Endothelial cell (in vitro differentiated cells): ENCODE results near the gene FRMD1. TPM values are rescaled to one million over a fixed set of nuclear protein-coding genes. Genes with fewer than 3 reads are reported as not detected.

Source experiments
- DNase-seq: peaks from one replicate; pipeline ENCODE4 v3.0.0; 2021; ENCODE audit warnings: low spot score
- H3K27ac Mint-ChIP-seq: one replicate; pipeline ENCODE4 v1.8.0; 2021; ENCODE audit warnings: mixed read lengths, inconsistent platforms; ENCODE audit not compliant: unreplicated experiment
- H3K27me3 Mint-ChIP-seq: one replicate; pipeline ENCODE4 v1.8.0; 2021; ENCODE audit warnings: mild to moderate bottlenecking, moderate library complexity, mixed read lengths, inconsistent platforms; ENCODE audit not compliant: unreplicated experiment
- H3K36me3 Mint-ChIP-seq: one replicate; pipeline ENCODE4 v1.8.0; 2021; ENCODE audit warnings: mild to moderate bottlenecking, low read depth, mixed read lengths, inconsistent platforms; ENCODE audit not compliant: unreplicated experiment
- H3K4me1 Mint-ChIP-seq: one replicate; pipeline ENCODE4 v1.8.0; 2021; ENCODE audit warnings: mild to moderate bottlenecking, mixed read lengths, inconsistent platforms; ENCODE audit not compliant: unreplicated experiment
- H3K4me3 Mint-ChIP-seq: one replicate; pipeline ENCODE4 v1.8.0; 2021; ENCODE audit warnings: mild to moderate bottlenecking, mixed read lengths, inconsistent platforms; ENCODE audit not compliant: unreplicated experiment
- H3K9me3 Mint-ChIP-seq: one replicate; pipeline ENCODE4 v1.8.0; 2021; ENCODE audit warnings: mixed read lengths, inconsistent platforms; ENCODE audit not compliant: unreplicated experiment
- CTCF ChIP-seq: fragments of 200-600 bp; sonication (generic); IDR thresholded peaks from one replicate; pipeline ENCODE4 v1.5.0; 2021; ENCODE audit warnings: antibody characterized with exemption; ENCODE audit not compliant: unreplicated experiment
- total RNA-seq: library from RNA; stranded (reverse); fragmentation: NEBNext Ultra II Directional; extraction: Animal tissue kit (Norgen Biotek cat#: 25700); gene quantifications from one replicate; pipeline ENCODE4 v1.2.1, GENCODE V29; 2021; ENCODE audit not compliant: unreplicated experiment

The FRMD1 gene
- total RNA-seq, 1 donor from 2014 or later, result 0.05 TPM

GRCh38 chr6:168073937-168074730 lies 4.9 kb downstream of the FRMD1 start:
- Mint-ChIP-seq H3K27ac (no peak overlapping the region), H3K9me3 (no peaks in the 10 kb centered on the region), H3K4me3 (no peak overlapping the region), H3K4me1 (peaks cover 5% of the 10 kb centered on the region), H3K27me3 (peaks cover 9% of the 10 kb centered on the region), H3K36me3 (no peaks in the 10 kb centered on the region)
- no peak for TF ChIP-seq CTCF
- DNase-seq, result no peak

- no peak for TF ChIP-seq CTCF
- no peaks in the 10 kb centered on the region for H3K9me3 Mint-ChIP-seq
- H3K4me3 Mint-ChIP-seq, result no peak overlapping the region
- no peaks in the 10 kb centered on the region for H3K36me3 Mint-ChIP-seq
- H3K27ac Mint-ChIP-seq, result peak overlapping the region; percentile 3
- no peaks in the 10 kb centered on the region for H3K4me1 Mint-ChIP-seq
- no peak for DNase-seq
- H3K27me3 Mint-ChIP-seq, result peaks cover 7% of the 10 kb centered on the region
Observed at GRCh38 chr6:168072730-168073129, 6.3 kb downstream of the FRMD1 start.

- H3K27me3 Mint-ChIP-seq, result peaks cover 5% of the 10 kb centered on the region
- DNase-seq, result no peak
- no peaks in the 10 kb centered on the region for H3K9me3 Mint-ChIP-seq
- no peak overlapping the region for H3K4me3 Mint-ChIP-seq
- H3K4me1 Mint-ChIP-seq, result no peaks in the 10 kb centered on the region
- TF ChIP-seq CTCF, result no peak
- H3K27ac Mint-ChIP-seq, result no peak overlapping the region
- H3K36me3 Mint-ChIP-seq, result no peaks in the 10 kb centered on the region
Observed at GRCh38 chr6:168072261-168072660, 6.8 kb downstream of the FRMD1 start.

GRCh38 chr6:168071620-168072019 lies 7.4 kb downstream of the FRMD1 start:
- Mint-ChIP-seq H3K4me1 (no peaks in the 10 kb centered on the region), H3K4me3 (no peak overlapping the region), H3K36me3 (no peaks in the 10 kb centered on the region), H3K9me3 (no peaks in the 10 kb centered on the region), H3K27me3 (peaks cover 5% of the 10 kb centered on the region), H3K27ac (no peak overlapping the region)
- TF ChIP-seq CTCF, result no peak
- DNase-seq, result peak; percentile 39

- no peaks in the 10 kb centered on the region for H3K9me3 Mint-ChIP-seq
- H3K36me3 Mint-ChIP-seq, result no peaks in the 10 kb centered on the region
- H3K4me1 Mint-ChIP-seq, result no peaks in the 10 kb centered on the region
- TF ChIP-seq CTCF, result no peak
- H3K4me3 Mint-ChIP-seq, result no peak overlapping the region
- H3K27me3 Mint-ChIP-seq, result peaks cover 3% of the 10 kb centered on the region
- DNase-seq, result no peak
- H3K27ac Mint-ChIP-seq, result no peak overlapping the region
Observed at GRCh38 chr6:168070804-168071203, 8.2 kb downstream of the FRMD1 start.
